ENCODE data around the gene FOSL2. TPM values are rescaled to one million over a fixed set of nuclear protein-coding genes. Genes with fewer than 3 reads are reported as not detected.

The FOSL2 gene
- total RNA-seq, 3 donors from 2014 or later, result 106 to 116 (median 116) TPM

DNA sequence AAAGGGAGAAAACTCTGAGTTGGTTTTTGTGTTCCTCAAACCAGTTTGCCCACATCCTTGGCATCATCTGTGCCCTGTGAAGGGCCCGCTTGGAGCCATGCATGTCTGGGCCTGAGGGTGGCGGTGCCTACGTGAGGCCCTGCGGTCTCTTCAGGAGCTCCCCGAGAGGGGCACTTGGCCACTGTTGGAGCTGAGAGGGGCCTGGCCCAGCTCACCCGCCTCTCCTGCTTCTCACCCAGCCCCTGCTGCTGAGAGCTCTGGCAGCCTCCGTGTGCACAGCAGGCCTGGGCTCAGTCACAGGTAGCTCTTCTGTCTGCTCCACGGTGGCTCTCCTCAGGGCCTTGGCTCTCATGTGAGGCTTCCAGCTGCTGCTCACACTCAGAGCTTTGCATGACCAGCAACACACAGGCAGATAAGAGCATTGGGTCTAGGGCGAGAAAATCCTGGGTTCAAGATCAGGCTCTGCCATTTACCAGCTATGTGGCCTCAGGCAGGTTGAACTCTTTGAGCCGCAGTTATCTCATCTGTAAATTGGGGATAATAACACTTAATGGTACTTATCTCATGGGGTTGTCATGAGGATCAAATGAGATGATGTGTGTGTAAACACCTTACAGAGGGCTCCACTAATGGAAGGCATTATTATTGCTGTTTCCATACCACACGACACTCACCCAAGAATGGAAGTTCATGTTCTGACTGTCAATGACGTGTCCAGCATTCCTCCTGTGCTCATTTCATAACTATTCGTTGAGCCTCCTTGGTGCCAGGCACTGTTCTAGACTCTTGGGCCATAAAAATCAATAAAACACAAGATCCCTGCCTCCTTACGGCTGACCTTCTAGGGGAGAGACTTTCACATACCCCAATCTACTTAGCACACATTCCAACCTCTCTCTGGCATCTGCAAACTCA is 61.6 kb downstream of the FOSL2 start:
- Histone ChIP-seq H3K4me1 (peaks cover 0 to 4% of the 10 kb centered on the region in 2 donors), H3K9me3 (no peaks in the 10 kb centered on the region), H3K4me3 (no peak overlapping the region), H3K36me3 (no peaks in the 10 kb centered on the region), H3K27ac (peak overlapping the region; percentile 15 to 50), H3K27me3 (no peaks in the 10 kb centered on the region)
- TF ChIP-seq POLR2AphosphoS5 (IDR thresholded peaks at IDR 0.05) (no peak), POLR2A (IDR thresholded peaks at IDR 0.05) (no peak)
- TF ChIP-seq, protein P1, sequence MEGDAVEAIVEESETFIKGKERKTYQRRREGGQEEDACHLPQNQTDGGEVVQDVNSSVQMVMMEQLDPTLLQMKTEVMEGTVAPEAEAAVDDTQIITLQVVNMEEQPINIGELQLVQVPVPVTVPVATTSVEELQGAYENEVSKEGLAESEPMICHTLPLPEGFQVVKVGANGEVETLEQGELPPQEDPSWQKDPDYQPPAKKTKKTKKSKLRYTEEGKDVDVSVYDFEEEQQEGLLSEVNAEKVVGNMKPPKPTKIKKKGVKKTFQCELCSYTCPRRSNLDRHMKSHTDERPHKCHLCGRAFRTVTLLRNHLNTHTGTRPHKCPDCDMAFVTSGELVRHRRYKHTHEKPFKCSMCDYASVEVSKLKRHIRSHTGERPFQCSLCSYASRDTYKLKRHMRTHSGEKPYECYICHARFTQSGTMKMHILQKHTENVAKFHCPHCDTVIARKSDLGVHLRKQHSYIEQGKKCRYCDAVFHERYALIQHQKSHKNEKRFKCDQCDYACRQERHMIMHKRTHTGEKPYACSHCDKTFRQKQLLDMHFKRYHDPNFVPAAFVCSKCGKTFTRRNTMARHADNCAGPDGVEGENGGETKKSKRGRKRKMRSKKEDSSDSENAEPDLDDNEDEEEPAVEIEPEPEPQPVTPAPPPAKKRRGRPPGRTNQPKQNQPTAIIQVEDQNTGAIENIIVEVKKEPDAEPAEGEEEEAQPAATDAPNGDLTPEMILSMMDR (IDR thresholded peaks at IDR 0.05), result peak in 1 of 3 donors; percentile 31
- intact Hi-C loops (cut with DNase I; ENCODE audit: low total_unique reads), result no loop called here
- peak in 1 of 2 donors; percentile 62 for DNase-seq (ENCODE audit: low spot score in 2 of 2)

DNA sequence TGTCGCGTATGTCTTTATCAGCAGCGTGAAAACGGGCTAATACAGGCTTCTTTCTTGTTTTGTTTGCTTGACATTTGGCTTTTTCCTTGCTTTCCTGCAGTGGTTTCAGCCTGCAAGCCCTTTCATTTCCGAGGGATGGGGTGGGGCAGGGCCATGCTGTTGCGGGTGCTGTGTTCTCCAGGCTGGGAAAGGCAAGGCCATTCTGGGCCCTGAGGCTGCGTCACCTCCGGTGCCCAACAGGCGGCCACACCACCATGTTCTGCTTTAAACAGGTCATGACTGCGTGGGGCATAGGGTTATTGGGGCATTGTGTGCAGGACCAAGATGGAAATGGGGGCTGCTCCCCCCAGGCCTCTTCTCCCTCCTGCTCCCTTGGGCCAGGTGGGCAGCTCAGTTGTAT is 64.6 kb downstream of the FOSL2 start:
- H3K36me3 ChIP-seq, result no peaks in the 10 kb centered on the region
- H3K27ac ChIP-seq, result no peak overlapping the region
- H3K4me3 ChIP-seq, result no peak overlapping the region
- no peak for TF ChIP-seq POLR2AphosphoS5 (IDR thresholded peaks at IDR 0.05)
- TF ChIP-seq POLR2A (IDR thresholded peaks at IDR 0.05), result no peak
- TF ChIP-seq, protein P1 (IDR thresholded peaks at IDR 0.05), result no peak
- intact Hi-C loops (cut with DNase I; ENCODE audit: low total_unique reads), result loop anchor here (5.0 kb wide), 1 partner anchor 1115 kb away; no protein-coding TSS in a partner anchor
- H3K27me3 ChIP-seq, result no peaks in the 10 kb centered on the region
- H3K4me1 ChIP-seq, result peaks cover 0 to 4% of the 10 kb centered on the region in 2 donors
- no peak for DNase-seq (ENCODE audit: low spot score in 2 of 2)
- H3K9me3 ChIP-seq, result peaks cover 0 to 3% of the 10 kb centered on the region in 2 donors

DNA sequence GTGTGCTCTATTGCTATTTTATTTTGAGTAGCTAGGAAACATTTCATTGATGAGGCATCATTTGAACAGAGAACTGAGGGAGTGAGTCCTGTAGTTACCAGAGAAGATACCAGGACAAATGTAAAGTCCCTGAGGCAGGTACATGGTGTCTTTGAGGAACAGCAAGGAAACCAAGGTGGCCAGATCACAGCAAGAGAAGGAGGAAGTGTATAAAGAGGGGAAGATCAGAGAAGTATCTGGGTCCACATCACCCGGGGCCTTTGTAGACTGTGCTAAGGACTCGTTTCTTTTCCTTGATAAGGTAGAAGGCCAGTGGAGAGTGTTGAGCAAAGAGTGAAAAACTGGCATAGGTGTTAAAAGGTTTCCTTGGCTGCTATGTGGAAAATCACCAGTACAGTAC is 68.4 kb downstream of the FOSL2 start:
- Histone ChIP-seq H3K27ac (no peak overlapping the region), H3K4me3 (no peak overlapping the region), H3K9me3 (peaks cover 0 to 5% of the 10 kb centered on the region in 2 donors), H3K27me3 (no peaks in the 10 kb centered on the region), H3K4me1 (no peaks in the 10 kb centered on the region), H3K36me3 (no peaks in the 10 kb centered on the region)
- TF ChIP-seq, protein P1 (IDR thresholded peaks at IDR 0.05), result no peak
- TF ChIP-seq POLR2AphosphoS5 (IDR thresholded peaks at IDR 0.05) (no peak), POLR2A (IDR thresholded peaks at IDR 0.05) (no peak)
- no peak for DNase-seq (ENCODE audit: low spot score in 2 of 2)
- intact Hi-C loops (cut with DNase I; ENCODE audit: low total_unique reads), result no loop called here

DNA sequence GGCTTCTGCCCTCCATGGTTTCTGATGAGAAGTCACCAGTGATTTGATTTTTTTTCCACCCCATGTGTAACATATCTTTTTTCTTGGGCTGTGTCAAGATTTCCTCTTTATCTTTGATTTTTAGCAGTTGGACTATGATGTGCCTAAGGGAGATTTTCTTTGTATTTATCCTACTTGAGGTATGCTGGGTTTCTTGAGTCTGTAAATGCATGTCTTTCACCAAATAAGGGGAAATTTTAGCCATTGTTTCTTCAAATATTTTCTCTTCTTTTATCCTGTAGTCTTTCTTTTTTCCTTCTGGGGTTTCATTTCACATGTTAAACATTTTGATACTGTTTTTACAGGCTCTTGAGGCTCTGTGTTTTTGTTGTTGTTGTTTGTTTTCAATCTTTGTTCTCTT is 69.5 kb downstream of the FOSL2 start:
- Histone ChIP-seq H3K4me1 (no peaks in the 10 kb centered on the region), H3K27me3 (no peaks in the 10 kb centered on the region), H3K9me3 (peaks cover 0 to 5% of the 10 kb centered on the region in 2 donors), H3K36me3 (no peaks in the 10 kb centered on the region), H3K27ac (no peak overlapping the region), H3K4me3 (no peak overlapping the region)
- intact Hi-C loops (cut with DNase I; ENCODE audit: low total_unique reads), result no loop called here
- no peak for DNase-seq (ENCODE audit: low spot score in 2 of 2)
- TF ChIP-seq, protein P1 (IDR thresholded peaks at IDR 0.05), result no peak
- no peak for TF ChIP-seq POLR2A (IDR thresholded peaks at IDR 0.05)
- no peak for TF ChIP-seq POLR2AphosphoS5 (IDR thresholded peaks at IDR 0.05)

DNA sequence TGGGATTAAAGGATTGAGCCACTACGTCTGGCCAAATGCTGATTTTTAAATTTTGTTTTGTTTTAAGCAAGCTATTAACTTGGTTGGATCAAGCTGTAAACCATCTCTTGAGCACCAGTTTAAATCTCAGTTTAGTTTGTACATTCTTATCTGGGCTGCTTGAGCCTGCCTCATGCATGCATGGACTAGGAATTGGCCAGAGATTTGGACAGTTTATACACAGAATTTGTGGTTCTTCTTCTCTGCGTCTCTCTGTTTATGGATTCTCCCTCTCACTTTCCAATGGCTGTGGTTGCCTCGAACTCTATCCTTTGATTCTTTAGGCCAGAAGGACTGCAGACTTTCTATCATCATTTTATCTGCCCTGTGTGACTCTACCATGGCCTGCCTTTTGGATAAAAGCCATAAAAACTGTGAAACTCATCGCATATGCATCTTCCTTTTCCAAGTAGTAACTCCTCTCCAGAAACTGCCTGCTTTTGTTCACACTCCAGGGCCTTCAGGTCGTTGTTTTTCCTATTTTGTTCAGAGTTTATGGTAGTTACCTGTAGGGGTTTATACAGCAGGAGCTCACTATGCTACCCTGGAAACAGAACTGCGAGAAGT is 70.7 kb downstream of the FOSL2 start:
- intact Hi-C loops (cut with DNase I; ENCODE audit: low total_unique reads), result no loop called here
- no peaks in the 10 kb centered on the region for H3K36me3 ChIP-seq

More for the DNA sequence above, 70.7 kb downstream of the FOSL2 start:
- Histone ChIP-seq H3K27me3 (no peaks in the 10 kb centered on the region), H3K9me3 (peaks cover 0 to 5% of the 10 kb centered on the region in 2 donors), H3K4me3 (no peak overlapping the region), H3K4me1 (no peaks in the 10 kb centered on the region), H3K27ac (no peak overlapping the region)
- TF ChIP-seq POLR2AphosphoS5 (IDR thresholded peaks at IDR 0.05), result no peak
- no peak for TF ChIP-seq POLR2A (IDR thresholded peaks at IDR 0.05)
- TF ChIP-seq, protein P1 (IDR thresholded peaks at IDR 0.05), result no peak
- no peak for DNase-seq (ENCODE audit: low spot score in 2 of 2)

Data from breast epithelium (tissue), 4 donors.